PFSK-1 (cell line): Measurements from ENCODE around the gene TRPM3.

Experiments used
- FOXP2 ChIP-seq: optimal IDR thresholded peaks from 2 replicates; pipeline ENCODE3; 2011; ENCODE audit warnings: borderline replicate concordance, control low read depth, inconsistent platforms; ENCODE audit not compliant: insufficient read depth; ENCODE audit errors: extremely low read length, extremely low read depth
- POLR2AphosphoS5 ChIP-seq: IDR thresholded peaks from 2 replicates; pipeline ENCODE4 v1.6.1; 2012; ENCODE audit warnings: low read depth, mild to moderate bottlenecking, control low read depth, low read length, moderate library complexity
- SIN3A ChIP-seq: IDR thresholded peaks from 2 replicates; pipeline ENCODE4 v1.6.1; 2012; ENCODE audit warnings: mild to moderate bottlenecking, low read length, moderate library complexity, borderline replicate concordance; ENCODE audit not compliant: insufficient read depth
- TAF1 ChIP-seq: IDR thresholded peaks from 2 replicates; pipeline ENCODE4 v1.6.1; 2012; ENCODE audit warnings: low read length, control low read depth, borderline replicate concordance; ENCODE audit not compliant: insufficient read depth
- TF ChIP-seq, protein P1 (sequence below), 2 experiments: IDR thresholded peaks; 2 replicates each; pipeline versions ENCODE4 v1.6.1 to v1.8.0; 2011 to 2012; ENCODE audit warnings: low read depth in 2 of 2, low read length in 2 of 2, control low read depth in 1 of 2, inconsistent platforms in 1 of 2, mild to moderate bottlenecking in 1 of 2, moderate library complexity in 1 of 2; ENCODE audit not compliant: insufficient read depth in 1 of 2

TRPM3 gene

GRCh38 chr9:70495514-70495913 lies 625.9 kb downstream of the TRPM3 start:
- TF ChIP-seq FOXP2: no peak
- TF ChIP-seq, protein P1, sequence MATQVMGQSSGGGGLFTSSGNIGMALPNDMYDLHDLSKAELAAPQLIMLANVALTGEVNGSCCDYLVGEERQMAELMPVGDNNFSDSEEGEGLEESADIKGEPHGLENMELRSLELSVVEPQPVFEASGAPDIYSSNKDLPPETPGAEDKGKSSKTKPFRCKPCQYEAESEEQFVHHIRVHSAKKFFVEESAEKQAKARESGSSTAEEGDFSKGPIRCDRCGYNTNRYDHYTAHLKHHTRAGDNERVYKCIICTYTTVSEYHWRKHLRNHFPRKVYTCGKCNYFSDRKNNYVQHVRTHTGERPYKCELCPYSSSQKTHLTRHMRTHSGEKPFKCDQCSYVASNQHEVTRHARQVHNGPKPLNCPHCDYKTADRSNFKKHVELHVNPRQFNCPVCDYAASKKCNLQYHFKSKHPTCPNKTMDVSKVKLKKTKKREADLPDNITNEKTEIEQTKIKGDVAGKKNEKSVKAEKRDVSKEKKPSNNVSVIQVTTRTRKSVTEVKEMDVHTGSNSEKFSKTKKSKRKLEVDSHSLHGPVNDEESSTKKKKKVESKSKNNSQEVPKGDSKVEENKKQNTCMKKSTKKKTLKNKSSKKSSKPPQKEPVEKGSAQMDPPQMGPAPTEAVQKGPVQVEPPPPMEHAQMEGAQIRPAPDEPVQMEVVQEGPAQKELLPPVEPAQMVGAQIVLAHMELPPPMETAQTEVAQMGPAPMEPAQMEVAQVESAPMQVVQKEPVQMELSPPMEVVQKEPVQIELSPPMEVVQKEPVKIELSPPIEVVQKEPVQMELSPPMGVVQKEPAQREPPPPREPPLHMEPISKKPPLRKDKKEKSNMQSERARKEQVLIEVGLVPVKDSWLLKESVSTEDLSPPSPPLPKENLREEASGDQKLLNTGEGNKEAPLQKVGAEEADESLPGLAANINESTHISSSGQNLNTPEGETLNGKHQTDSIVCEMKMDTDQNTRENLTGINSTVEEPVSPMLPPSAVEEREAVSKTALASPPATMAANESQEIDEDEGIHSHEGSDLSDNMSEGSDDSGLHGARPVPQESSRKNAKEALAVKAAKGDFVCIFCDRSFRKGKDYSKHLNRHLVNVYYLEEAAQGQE (IDR thresholded peaks at IDR 0.05; ENCODE audit: insufficient read depth in 1 of 2, low read depth in 2 of 2, low read length in 2 of 2): no peak
- TF ChIP-seq TAF1: no peak
- no peak for TF ChIP-seq SIN3A
- TF ChIP-seq POLR2AphosphoS5: no peak

- TF ChIP-seq, protein P1 (IDR thresholded peaks at IDR 0.05; ENCODE audit: insufficient read depth in 1 of 2, low read depth in 2 of 2, low read length in 2 of 2): 0 out of 4 replicates have a peak, but pooled peaks of 1 of the 2 experiments have one; percentile 25
- TF ChIP-seq SIN3A: no peak
Measured at GRCh38 chr9:70494221-70494620, 627.2 kb downstream of the TRPM3 start.

- TF ChIP-seq POLR2AphosphoS5: no peak
- no peak for TF ChIP-seq TAF1
- TF ChIP-seq FOXP2: no peak
- TF ChIP-seq SIN3A: no peak
- TF ChIP-seq, protein P1 (IDR thresholded peaks at IDR 0.05; ENCODE audit: insufficient read depth in 1 of 2, low read depth in 2 of 2, low read length in 2 of 2): no peak
Measured at GRCh38 chr9:70493029-70493428, 628.4 kb downstream of the TRPM3 start.

- no peak for TF ChIP-seq FOXP2
Measured at GRCh38 chr9:70492319-70492777, 629.1 kb downstream of the TRPM3 start.

GRCh38 chr9:70491426-70492318 lies 629.7 kb downstream of the TRPM3 start:
- TF ChIP-seq TAF1: no peak
- TF ChIP-seq FOXP2: no peak
- TF ChIP-seq SIN3A: no peak
- TF ChIP-seq, protein P1 (IDR thresholded peaks at IDR 0.05; ENCODE audit: insufficient read depth in 1 of 2, low read depth in 2 of 2, low read length in 2 of 2): no peak
- TF ChIP-seq POLR2AphosphoS5: no peak
